Prostate gland (tissue), 2 donors: ENCODE data around the gene FRMD4A. TPM values are rescaled to one million over a fixed set of nuclear protein-coding genes. Genes with fewer than 3 reads are reported as not detected.
"Not testable (repeated sequence)": the region's sequence is repeated elsewhere in the genome, so short reads cannot be mapped to it uniquely, and the experiment has no call there.

ENCODE experiments used
- DNase-seq: peaks from one replicate; pipeline ENCODE4 v3.0.0-alpha.2; 2019; ENCODE audit warnings: low spot score
- H3K27ac ChIP-seq, 2 donors: fragments of 200-600 bp; sonication (generic); 2 replicates each; pipeline ENCODE4 v1.5.1; 2017 to 2019
- H3K27me3 ChIP-seq: fragments of 200-600 bp; sonication (generic); replicated peaks from 2 replicates; pipeline ENCODE4 v1.5.1; 2019; ENCODE audit not compliant: insufficient read depth
- H3K36me3 ChIP-seq, 2 donors: fragments of 200-600 bp; sonication (generic); 1 replicate in 1 of 2; 2 replicates in 1 of 2; pipeline versions ENCODE4 v1.5.1 to v1.8.1; 2017 to 2019
- H3K4me1 ChIP-seq: fragments of 200-600 bp; sonication (generic); replicated peaks from 2 replicates; pipeline ENCODE4 v1.5.1; 2019
- H3K4me3 ChIP-seq, 2 donors: fragments of 200-600 bp; sonication (generic); 2 replicates each; pipeline ENCODE4 v1.5.1; 2017 to 2019
- H3K9me3 ChIP-seq: fragments of 200-600 bp; sonication (generic); 2 replicates; pipeline ENCODE4 v1.5.1; 2017
- CTCF ChIP-seq, 4 experiments: fragments of 200-600 bp in 2 of 4; fragments of 450-650 bp in 2 of 4; sonication (generic) in 2 of 4; IDR thresholded peaks; 1 replicate in 3 of 4; 2 replicates in 1 of 4; pipeline ENCODE4 v1.5.1; 2016 to 2019; ENCODE audit warnings: antibody characterized with exemption in 4 of 4, mild to moderate bottlenecking in 2 of 4, moderate library complexity in 2 of 4
- POLR2A ChIP-seq: fragments of 450-650 bp; IDR thresholded peaks from one replicate; pipeline ENCODE4 v1.6.1; 2016; ENCODE audit warnings: antibody characterized with exemption, mild to moderate bottlenecking
- POLR2AphosphoS5 ChIP-seq: sonication (generic); formaldehyde crosslinking; IDR thresholded peaks from one replicate; pipeline ENCODE4 v1.6.1; 2017; ENCODE audit warnings: antibody characterized with exemption
- WGBS: methylation state at CpG from one replicate; pipeline ENCODE4 v1.1.5; 2018; 5-methylcytosine and 5-hydroxymethylcytosine counted together
- intact Hi-C: fragments of 100-400 bp; cut with DNase I; formaldehyde crosslinking; loops from one replicate; pipeline ENCODE4 v1.14.2; 2022
- total RNA-seq, 2 donors: library from RNA; depleted of rRNA; stranded (reverse); fragments of >200 nt; gene quantifications; one replicate each; pipeline ENCODE4 v1.1.0, GENCODE V29; 2016

Gene FRMD4A
- total RNA-seq, 2 donors from 2014 or later: 38.0 to 53.2 TPM

- H3K4me1 ChIP-seq: no peaks in the 10 kb centered on the region
- no peak for DNase-seq
- H3K27me3 ChIP-seq: no peaks in the 10 kb centered on the region
- TF ChIP-seq POLR2A: no peak
- no peak for TF ChIP-seq POLR2AphosphoS5
- TF ChIP-seq CTCF (IDR thresholded peaks at IDR 0.05): no peak
- WGBS: 99% methylated on average over 4 of the region's 4 CpGs
- H3K9me3 ChIP-seq: no peaks in the 10 kb centered on the region
- no peak overlapping the region for H3K4me3 ChIP-seq
- no peak overlapping the region for H3K27ac ChIP-seq
- intact Hi-C loops: no loop called here
- H3K36me3 ChIP-seq: no peaks in the 10 kb centered on the region
These were observed 559.8 kb downstream of the FRMD4A start for GRCh38 chr10:13770760-13771493.

DNA sequence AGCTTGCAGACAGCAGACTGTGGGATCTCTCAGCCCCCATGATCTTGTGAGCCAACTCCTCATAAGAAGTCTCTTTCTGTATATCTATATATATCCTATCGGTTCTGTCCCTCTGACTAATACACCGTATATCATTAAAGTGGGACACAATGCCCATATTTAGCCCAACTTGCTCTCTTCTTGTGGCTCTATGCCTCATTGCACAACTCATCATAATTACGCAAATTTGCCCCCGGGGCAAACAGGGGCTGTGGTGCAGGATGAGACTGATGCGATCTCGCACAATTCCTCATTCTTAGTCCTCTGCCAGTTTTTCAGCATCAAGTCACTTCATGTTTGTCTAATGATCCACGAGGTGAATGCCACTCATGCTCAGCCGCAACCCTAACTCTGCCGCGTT lies 560.8 kb downstream of the FRMD4A start:
- peak; percentile 10 for DNase-seq
- 77% methylated on average over 10 of the region's 10 CpGs for WGBS
- intact Hi-C loops: no loop called here
- no peak for TF ChIP-seq CTCF (IDR thresholded peaks at IDR 0.05)
- TF ChIP-seq POLR2AphosphoS5: no peak
- TF ChIP-seq POLR2A: no peak
- no peaks in the 10 kb centered on the region for H3K36me3 ChIP-seq
- H3K27me3 ChIP-seq: no peaks in the 10 kb centered on the region
- no peak overlapping the region for H3K27ac ChIP-seq
- H3K4me1 ChIP-seq: no peaks in the 10 kb centered on the region
- H3K4me3 ChIP-seq: no peak overlapping the region
- no peaks in the 10 kb centered on the region for H3K9me3 ChIP-seq

DNA sequence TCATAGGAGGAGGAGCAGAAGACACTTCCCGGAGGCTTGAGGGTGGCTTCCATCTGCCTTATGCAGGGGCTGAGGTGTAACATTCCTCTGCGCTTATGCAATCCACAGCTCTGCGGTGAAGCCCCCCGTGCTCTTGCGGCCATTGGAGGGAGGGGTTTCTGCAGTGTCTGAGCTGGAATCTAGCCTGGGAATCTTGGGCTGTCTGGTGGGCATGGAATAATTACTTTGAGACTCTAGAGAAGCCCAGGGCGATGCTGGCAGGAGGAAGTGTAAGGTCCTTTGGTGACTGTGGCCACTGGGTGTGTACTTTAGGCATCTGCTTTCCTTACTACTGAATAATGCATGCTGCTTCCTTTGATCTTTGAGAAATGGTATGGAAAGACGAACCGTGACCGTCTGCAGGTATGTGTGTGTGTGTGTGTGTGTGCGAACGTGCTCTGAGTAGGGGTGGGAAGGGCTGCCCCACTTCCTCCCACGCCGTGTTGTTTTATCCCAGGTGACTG lies 563.0 kb downstream of the FRMD4A start:
- Histone ChIP-seq H3K4me1 (no peaks in the 10 kb centered on the region), H3K4me3 (no peak overlapping the region), H3K27ac (no peak overlapping the region), H3K27me3 (no peaks in the 10 kb centered on the region), H3K9me3 (no peaks in the 10 kb centered on the region), H3K36me3 (no peaks in the 10 kb centered on the region)
- DNase-seq: no peak
- intact Hi-C loops: no loop called here
- no peak for TF ChIP-seq POLR2A
- TF ChIP-seq CTCF (IDR thresholded peaks at IDR 0.05): no peak
- TF ChIP-seq POLR2AphosphoS5: no peak
- 78% methylated on average over 13 of the region's 13 CpGs for WGBS

DNA sequence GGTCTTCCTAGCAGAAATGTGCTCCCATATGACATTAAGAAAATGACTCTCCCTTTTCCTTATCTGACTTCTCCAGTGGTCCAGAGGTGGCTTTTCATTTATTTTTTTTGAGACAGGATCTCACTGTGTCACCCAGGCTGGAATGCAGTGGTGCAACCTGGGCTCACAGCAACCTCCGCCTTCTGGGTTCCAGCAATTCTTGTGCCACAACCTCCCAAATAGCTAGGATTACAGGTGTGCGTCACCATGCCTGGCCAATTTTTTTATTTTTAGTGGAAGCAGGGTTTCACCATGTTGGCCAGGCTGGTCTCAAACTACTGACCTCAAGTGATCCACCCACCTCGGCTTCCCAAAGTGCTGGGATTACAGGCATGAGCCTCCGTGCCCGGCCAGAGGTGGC lies 563.6 kb downstream of the FRMD4A start:
- H3K27ac ChIP-seq, H3K27me3 ChIP-seq, H3K4me1 ChIP-seq, H3K36me3 ChIP-seq, H3K9me3 ChIP-seq, intact Hi-C loops, DNase-seq, H3K4me3 ChIP-seq: not testable (repeated sequence)
- 93% methylated on average over 5 of the region's 5 CpGs for WGBS

- intact Hi-C loops: no loop called here
- TF ChIP-seq POLR2A (no peak), POLR2AphosphoS5 (no peak), CTCF (IDR thresholded peaks at IDR 0.05) (no peak)
- no peaks in the 10 kb centered on the region for H3K4me1 ChIP-seq
- no peaks in the 10 kb centered on the region for H3K27me3 ChIP-seq
- H3K4me3 ChIP-seq: no peak overlapping the region
- DNase-seq: no peak
- H3K9me3 ChIP-seq: no peaks in the 10 kb centered on the region
- 78% methylated on average over 19 of the region's 19 CpGs for WGBS
- no peak overlapping the region for H3K27ac ChIP-seq
- no peaks in the 10 kb centered on the region for H3K36me3 ChIP-seq
These were observed 564.9 kb downstream of the FRMD4A start for GRCh38 chr10:13765641-13766341.
